PC-3 (cell line): ENCODE results near the gene TP53AIP1. TPM values are rescaled to one million over a fixed set of nuclear protein-coding genes. Genes with fewer than 3 reads are reported as not detected.
A peak's percentile ranks its signal among the peaks of the same experiment; 100 is the strongest.

ENCODE experiments used
- ATAC-seq: fragments of 200-7000 bp; cut with Tn5 transposase; 2 replicates; pipeline ENCODE4 v1.9.1; 2020; ENCODE audit warnings: mild to moderate bottlenecking, moderate library complexity
- BruUV-seq: library from RNA; stranded (reverse); fragments of 400-500 nt; replicated peaks from 2 replicates; lab custom pipeline; 2021; lab: Mats Ljungman, UMichigan
- CTCF ChIA-PET: fragments of 300-600 bp; sonication (Branson Sonifier 250); formaldehyde crosslinking; loops from one replicate; lab custom pipeline; 2022; ENCODE audit warnings: antibody characterized with exemption; lab: Charles Lee
- POLR2A ChIA-PET: fragments of 300-600 bp; sonication (Branson Sonifier 250); formaldehyde crosslinking; loops from one replicate; lab custom pipeline; 2022; ENCODE audit warnings: antibody characterized with exemption; ENCODE audit not compliant: unreplicated experiment; lab: Charles Lee
- DNase-seq: peaks from one replicate; pipeline ENCODE4 v3.0.0-alpha.2; 2015
- H2AFZ ChIP-seq: fragments of 300-600 bp; sonication (generic); 2 replicates; pipeline ENCODE4 v1.6.0; 2016; ENCODE audit warnings: antibody characterized with exemption, low read length
- H3F3A ChIP-seq: fragments of 300-600 bp; sonication (generic); one replicate; pipeline ENCODE4 v1.6.0; 2017; ENCODE audit warnings: antibody characterized with exemption, low read length, control low read depth, mild to moderate bottlenecking; ENCODE audit not compliant: unreplicated experiment
- H3K27ac ChIP-seq: fragments of 300-600 bp; sonication (generic); 2 replicates; pipeline ENCODE4 v1.5.1; 2016; ENCODE audit warnings: mild to moderate bottlenecking, low read length
- H3K27me3 ChIP-seq: fragments of 300-600 bp; sonication (generic); 2 replicates; pipeline ENCODE4 v1.6.1; 2016; ENCODE audit warnings: low read length, mixed read lengths
- H3K36me3 ChIP-seq: fragments of 300-600 bp; sonication (generic); 2 replicates; pipeline ENCODE4 v1.6.1; 2016; ENCODE audit warnings: low read depth, mixed run types, low read length, mixed read lengths
- H3K4me1 ChIP-seq: fragments of 300-600 bp; sonication (generic); 2 replicates; pipeline ENCODE4 v1.5.1; 2016; ENCODE audit warnings: low read length; ENCODE audit not compliant: insufficient read depth
- H3K4me2 ChIP-seq: fragments of 300-600 bp; sonication (generic); 2 replicates; pipeline ENCODE4 v1.6.0; 2016; ENCODE audit warnings: low read length
- H3K4me3 ChIP-seq: fragments of 300-600 bp; sonication (generic); 2 replicates; pipeline ENCODE4 v1.5.1; 2016; ENCODE audit warnings: mild to moderate bottlenecking, low read length, mixed read lengths
- H3K79me2 ChIP-seq: fragments of 300-600 bp; sonication (generic); 2 replicates; pipeline ENCODE4 v1.6.1; 2017; ENCODE audit warnings: low read length, mixed read lengths
- H3K9ac ChIP-seq: fragments of 300-600 bp; sonication (generic); 2 replicates; pipeline ENCODE4 v1.6.0; 2016; ENCODE audit warnings: mild to moderate bottlenecking, low read length
- H3K9me2 ChIP-seq: fragments of 300-600 bp; sonication (generic); replicated peaks from 2 replicates; pipeline ENCODE4 v1.6.1; 2016; ENCODE audit warnings: mixed run types, low read length, mixed read lengths
- H3K9me3 ChIP-seq: fragments of 300-600 bp; sonication (generic); 2 replicates; pipeline ENCODE4 v1.6.1; 2016; ENCODE audit warnings: low read length, mixed read lengths
- H4K20me1 ChIP-seq: fragments of 300-600 bp; sonication (generic); 2 replicates; pipeline ENCODE4 v1.6.1; 2016; ENCODE audit warnings: low read length, mixed read lengths
- EZH2 ChIP-seq: fragments of 300-600 bp; sonication (generic); IDR thresholded peaks from one replicate; pipeline ENCODE4 v1.6.1; 2017; ENCODE audit warnings: antibody characterized with exemption, mild to moderate bottlenecking, low read length; ENCODE audit not compliant: unreplicated experiment
- EZH2phosphoT487 ChIP-seq: fragments of 300-600 bp; sonication (generic); IDR thresholded peaks from 2 replicates; pipeline ENCODE4 v1.6.1; 2018; ENCODE audit warnings: mild to moderate bottlenecking, antibody characterized with exemption, low read length, borderline replicate concordance
- intact Hi-C: fragments of 100-400 bp; cut with micrococcal nuclease; formaldehyde crosslinking; loops from 2 replicates; pipeline ENCODE4 v1.9.0; 2023
- total RNA-seq: library from RNA; depleted of rRNA; stranded (reverse); fragments of >200 nt; gene quantifications from 2 replicates; pipeline ENCODE4 v1.2.3, GENCODE V29; 2014; rRNA removed
- TF ChIP-seq, protein P1 (sequence below): fragments of 300-600 bp; sonication (generic); conservative IDR thresholded peaks from 2 replicates; pipeline ENCODE4 v1.5.1; 2017; ENCODE audit warnings: antibody characterized with exemption, low read depth, mild to moderate bottlenecking, low read length

TP53AIP1 gene
- total RNA-seq, 1 experiment from 2014 or later, result 0.58 TPM

DNA sequence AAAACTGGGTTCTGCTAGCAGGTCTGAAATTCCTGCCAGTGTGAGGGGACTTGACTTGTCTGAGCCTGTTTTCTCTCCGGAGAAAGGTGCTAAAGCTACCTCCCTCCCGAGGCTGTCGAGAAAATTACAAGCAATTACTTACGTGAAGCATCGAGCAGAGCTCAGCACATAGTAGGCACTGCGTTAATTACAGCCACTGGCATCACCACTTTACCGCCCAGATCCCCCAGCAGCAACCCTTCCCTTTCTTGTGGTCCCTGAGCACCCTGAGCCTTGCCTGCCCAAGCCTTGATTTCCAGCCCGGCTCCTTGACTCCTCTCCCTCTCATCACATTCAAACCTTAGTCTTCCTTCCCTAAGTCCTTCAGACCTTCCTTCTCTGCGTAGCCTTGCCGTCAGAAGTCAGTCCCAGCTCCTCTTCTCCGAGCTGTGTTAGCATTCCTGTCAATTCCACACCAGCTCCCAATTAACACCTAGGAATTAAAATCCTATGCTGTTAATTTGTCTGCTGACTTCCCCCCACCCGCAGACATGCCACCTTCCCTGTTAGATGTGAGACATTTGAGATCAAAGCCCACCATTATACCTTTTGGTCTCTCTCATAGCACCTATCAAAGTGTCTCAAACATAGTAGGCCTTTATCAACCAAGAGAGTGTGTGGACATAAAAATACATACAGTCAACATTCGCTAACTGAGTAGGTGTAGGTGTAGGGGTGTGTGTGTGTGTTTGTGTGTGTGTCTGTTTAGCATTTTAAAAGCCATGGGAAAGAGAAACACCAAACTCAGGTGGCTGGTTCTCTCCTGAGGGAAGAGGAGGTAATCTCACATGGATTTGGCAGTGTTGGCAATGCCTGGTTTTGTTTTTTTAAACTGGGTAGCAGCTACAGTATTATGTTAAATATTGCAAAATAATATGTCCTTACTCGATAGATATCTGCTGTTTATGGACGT is 54.4 kb downstream of the TP53AIP1 start:
- ChIA-PET CTCF (no interaction called here), POLR2A (no interaction called here)
- H3K4me1 ChIP-seq, result peaks cover 5% of the 10 kb centered on the region; the same call in 1 of the 2 replicates
- no peak overlapping the region for H3K9ac ChIP-seq
- no peak overlapping the region for H2AFZ ChIP-seq
- ATAC-seq (no peak), DNase-seq (no peak)
- BruUV-seq, result no TSS peak
- no peaks in the 10 kb centered on the region for H3K79me2 ChIP-seq
- H3F3A ChIP-seq, result no peaks in the 10 kb centered on the region
- no peaks in the 10 kb centered on the region for H3K9me3 ChIP-seq
- H3K4me2 ChIP-seq, result no peak overlapping the region
- TF ChIP-seq, protein P1, sequence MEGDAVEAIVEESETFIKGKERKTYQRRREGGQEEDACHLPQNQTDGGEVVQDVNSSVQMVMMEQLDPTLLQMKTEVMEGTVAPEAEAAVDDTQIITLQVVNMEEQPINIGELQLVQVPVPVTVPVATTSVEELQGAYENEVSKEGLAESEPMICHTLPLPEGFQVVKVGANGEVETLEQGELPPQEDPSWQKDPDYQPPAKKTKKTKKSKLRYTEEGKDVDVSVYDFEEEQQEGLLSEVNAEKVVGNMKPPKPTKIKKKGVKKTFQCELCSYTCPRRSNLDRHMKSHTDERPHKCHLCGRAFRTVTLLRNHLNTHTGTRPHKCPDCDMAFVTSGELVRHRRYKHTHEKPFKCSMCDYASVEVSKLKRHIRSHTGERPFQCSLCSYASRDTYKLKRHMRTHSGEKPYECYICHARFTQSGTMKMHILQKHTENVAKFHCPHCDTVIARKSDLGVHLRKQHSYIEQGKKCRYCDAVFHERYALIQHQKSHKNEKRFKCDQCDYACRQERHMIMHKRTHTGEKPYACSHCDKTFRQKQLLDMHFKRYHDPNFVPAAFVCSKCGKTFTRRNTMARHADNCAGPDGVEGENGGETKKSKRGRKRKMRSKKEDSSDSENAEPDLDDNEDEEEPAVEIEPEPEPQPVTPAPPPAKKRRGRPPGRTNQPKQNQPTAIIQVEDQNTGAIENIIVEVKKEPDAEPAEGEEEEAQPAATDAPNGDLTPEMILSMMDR, result no peak
- TF ChIP-seq EZH2 (no peak), EZH2phosphoT487 (no peak)
- H3K27me3 ChIP-seq, result 0 out of 2 replicates have a peak, but pooled peaks cover 2% of the 10 kb centered on the region
- H3K36me3 ChIP-seq, result no peaks in the 10 kb centered on the region
- H3K9me2 ChIP-seq, result no peaks in the 10 kb centered on the region
- H4K20me1 ChIP-seq, result no peaks in the 10 kb centered on the region
- no peak overlapping the region for H3K27ac ChIP-seq
- no peak overlapping the region for H3K4me3 ChIP-seq
- intact Hi-C loops, result loop anchor here (5.0 to 10.0 kb wide), 3 partner anchors 136 to 864 kb away; no protein-coding TSS in a partner anchor

DNA sequence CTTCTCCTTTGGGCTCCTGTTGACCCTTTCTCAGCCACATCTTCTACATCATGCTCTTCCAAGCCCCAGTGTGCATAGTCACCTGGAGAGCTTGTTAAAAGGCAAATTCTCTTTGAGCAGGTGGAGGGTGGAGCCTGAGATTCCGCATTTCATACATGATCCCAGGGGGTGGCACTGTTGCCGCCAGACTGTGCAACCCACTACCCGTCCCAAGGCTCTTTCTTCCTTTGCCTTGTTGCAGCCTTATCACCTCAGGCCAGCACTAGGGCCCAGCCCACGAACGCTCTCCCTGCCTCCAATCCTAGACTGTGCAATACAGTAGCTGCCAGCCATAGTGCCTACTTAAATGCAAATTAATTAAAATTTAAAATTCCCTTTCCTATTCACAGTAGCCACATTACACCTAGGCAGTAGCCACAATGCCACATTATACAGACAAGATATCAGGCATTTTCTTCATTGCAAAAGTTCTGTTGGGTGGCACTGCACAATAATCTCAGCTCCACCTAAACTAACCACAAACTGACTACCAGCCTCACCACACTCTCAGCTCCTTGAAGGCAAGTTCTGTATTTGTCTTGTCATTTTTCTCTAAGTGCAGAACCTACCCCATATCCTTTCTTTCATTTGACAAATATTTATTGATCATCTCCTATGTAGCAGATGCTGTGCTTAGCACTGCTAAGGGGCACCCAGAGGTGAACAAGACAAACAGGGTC is 56.1 kb downstream of the TP53AIP1 start:
- BruUV-seq, result no TSS peak

More for the DNA sequence above, 56.1 kb downstream of the TP53AIP1 start:
- intact Hi-C loops, result loop anchor here (5.0 to 10.0 kb wide), 3 partner anchors 138 to 866 kb away; no protein-coding TSS in a partner anchor
- H3K27me3 ChIP-seq, result peaks cover 13% of the 10 kb centered on the region; the same call in 1 of the 2 replicates
- H3K9ac ChIP-seq, result no peak overlapping the region
- no peak overlapping the region for H3K4me2 ChIP-seq
- no peaks in the 10 kb centered on the region for H3K9me2 ChIP-seq
- POLR2A ChIA-PET, result no interaction called here
- DNase-seq (peak; percentile 66), ATAC-seq (peak; percentile 55)
- H2AFZ ChIP-seq, result no peak overlapping the region
- no peaks in the 10 kb centered on the region for H3K79me2 ChIP-seq
- H3F3A ChIP-seq, result no peaks in the 10 kb centered on the region
- H4K20me1 ChIP-seq, result no peaks in the 10 kb centered on the region
- H3K27ac ChIP-seq, result no peak overlapping the region
- H3K9me3 ChIP-seq, result no peaks in the 10 kb centered on the region
- H3K4me3 ChIP-seq, result no peak overlapping the region
- no peaks in the 10 kb centered on the region for H3K36me3 ChIP-seq
- CTCF ChIA-PET, result interaction anchor here (0.9 to 3.3 kb wide), 2 partner anchors 62 to 70 kb away, joined by 5 to 41 read pairs; no protein-coding TSS in a partner anchor
- TF ChIP-seq EZH2 (no peak), EZH2phosphoT487 (no peak)
- TF ChIP-seq, protein P1, result peak; percentile 64
- H3K4me1 ChIP-seq, result peaks cover 5% of the 10 kb centered on the region; the same call in 1 of the 2 replicates

Other genes starting within 250 kb of the TP53AIP1 start
- gene FLI1, start 248.8 kb downstream of the TP53AIP1 start, total RNA-seq, result 1.2 and 1.6 TPM in 2 replicates
- not detected in 2 replicates for gene KCNJ1, start 75.6 kb downstream of the TP53AIP1 start, total RNA-seq
- gene KCNJ5, start 51.5 kb downstream of the TP53AIP1 start, total RNA-seq, result not detected in 2 replicates
- gene ARHGAP32, start 249.5 kb upstream of the TP53AIP1 start, total RNA-seq, result 12.0 and 13.7 TPM in 2 replicates